Globus pallidus (tissue), 1 donor: ENCODE data around the gene SMAD7.

ENCODE experiments used
- DNase-seq: peaks from one replicate; pipeline ENCODE4 v3.0.0-alpha.2; 2015; ENCODE audit warnings: low spot score

Gene SMAD7

GRCh38 chr18:48893608-48894600 is 56.9 kb downstream of the SMAD7 start:
- DNase-seq: no peak

GRCh38 chr18:48893061-48893607 is 57.6 kb downstream of the SMAD7 start:
- no peak for DNase-seq

- DNase-seq: no peak
These were observed 58.5 kb downstream of the SMAD7 start for GRCh38 chr18:48892146-48892855.

GRCh38 chr18:48891721-48892120 is 59.0 kb downstream of the SMAD7 start:
- no peak for DNase-seq

GRCh38 chr18:48889981-48890762 is 60.6 kb downstream of the SMAD7 start:
- DNase-seq: no peak

GRCh38 chr18:48889115-48889941 is 61.4 kb downstream of the SMAD7 start:
- peak; percentile 46 for DNase-seq

GRCh38 chr18:48888773-48889080 is 62.0 kb downstream of the SMAD7 start:
- no peak for DNase-seq

GRCh38 chr18:48887905-48888772 is 62.6 kb downstream of the SMAD7 start:
- DNase-seq: no peak

GRCh38 chr18:48887294-48887904 is 63.4 kb downstream of the SMAD7 start:
- DNase-seq: no peak

GRCh38 chr18:48886520-48887293 is 64.1 kb downstream of the SMAD7 start:
- no peak for DNase-seq

- no peak for DNase-seq
These were observed 64.8 kb downstream of the SMAD7 start for GRCh38 chr18:48885924-48886400.

GRCh38 chr18:48885266-48885923 is 65.4 kb downstream of the SMAD7 start:
- DNase-seq: no peak

GRCh38 chr18:48884771-48885170 is 66.0 kb downstream of the SMAD7 start:
- DNase-seq: no peak

GRCh38 chr18:48884306-48884705 is 66.5 kb downstream of the SMAD7 start:
- DNase-seq: no peak

GRCh38 chr18:48882379-48882778 is 68.4 kb downstream of the SMAD7 start:
- no peak for DNase-seq

- no peak for DNase-seq
These were observed 69.8 kb downstream of the SMAD7 start for GRCh38 chr18:48880931-48881330.

- DNase-seq: no peak
These were observed 71.7 kb downstream of the SMAD7 start for GRCh38 chr18:48879008-48879431.

GRCh38 chr18:48878471-48878870 is 72.3 kb downstream of the SMAD7 start:
- no peak for DNase-seq
